M059J (cell line): Measurements from ENCODE around the gene C4orf50. TPM values are rescaled to one million over a fixed set of nuclear protein-coding genes. Genes with fewer than 3 reads are reported as not detected.

Experiments
- DNase-seq: peaks from one replicate; pipeline ENCODE4 v3.0.0-alpha.2; 2012; ENCODE audit warnings: low read depth
- total RNA-seq: library from RNA; depleted of rRNA; stranded (reverse); fragments of >200 nt; shearing (Covaris generic); gene quantifications from 2 replicates; pipeline ENCODE4 v1.2.3, GENCODE V29; 2014

The C4orf50 gene
- total RNA-seq, 1 experiment from 2014 or later, result not detected

DNA sequence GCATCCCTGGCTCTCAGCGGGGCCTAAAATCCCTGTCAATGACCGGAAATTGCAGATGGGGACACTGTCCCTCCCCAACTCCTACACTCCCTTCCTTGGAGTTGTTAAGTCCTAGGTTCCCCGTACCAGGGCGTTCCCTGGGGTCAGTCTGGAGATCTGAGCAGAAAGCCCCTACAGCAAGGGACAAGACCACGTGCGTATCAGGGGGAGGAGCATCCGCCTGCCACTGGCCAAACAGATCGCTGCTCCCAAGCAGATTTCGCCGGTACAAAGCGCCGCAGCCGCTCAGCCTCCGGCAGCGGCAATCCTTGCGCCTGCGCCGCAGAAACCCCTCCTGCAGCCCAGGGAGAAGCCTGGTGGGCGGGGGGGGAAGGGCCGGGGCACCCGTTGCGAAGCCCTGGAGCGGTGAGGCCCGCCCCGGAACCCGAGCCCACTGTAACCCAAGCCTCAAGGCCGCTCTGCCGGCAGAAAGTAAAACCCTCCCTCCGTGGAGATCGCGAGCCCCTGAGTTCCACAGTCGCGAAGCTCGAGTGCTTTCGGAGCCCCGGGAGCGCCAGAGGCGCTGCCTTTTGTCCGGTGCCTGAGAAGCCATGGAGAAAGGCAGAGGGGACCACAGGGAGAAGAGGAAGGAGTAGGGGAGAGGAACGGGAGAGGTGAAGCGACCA, 128.0 kb downstream of the C4orf50 start:
- DNase-seq, result no peak

DNA sequence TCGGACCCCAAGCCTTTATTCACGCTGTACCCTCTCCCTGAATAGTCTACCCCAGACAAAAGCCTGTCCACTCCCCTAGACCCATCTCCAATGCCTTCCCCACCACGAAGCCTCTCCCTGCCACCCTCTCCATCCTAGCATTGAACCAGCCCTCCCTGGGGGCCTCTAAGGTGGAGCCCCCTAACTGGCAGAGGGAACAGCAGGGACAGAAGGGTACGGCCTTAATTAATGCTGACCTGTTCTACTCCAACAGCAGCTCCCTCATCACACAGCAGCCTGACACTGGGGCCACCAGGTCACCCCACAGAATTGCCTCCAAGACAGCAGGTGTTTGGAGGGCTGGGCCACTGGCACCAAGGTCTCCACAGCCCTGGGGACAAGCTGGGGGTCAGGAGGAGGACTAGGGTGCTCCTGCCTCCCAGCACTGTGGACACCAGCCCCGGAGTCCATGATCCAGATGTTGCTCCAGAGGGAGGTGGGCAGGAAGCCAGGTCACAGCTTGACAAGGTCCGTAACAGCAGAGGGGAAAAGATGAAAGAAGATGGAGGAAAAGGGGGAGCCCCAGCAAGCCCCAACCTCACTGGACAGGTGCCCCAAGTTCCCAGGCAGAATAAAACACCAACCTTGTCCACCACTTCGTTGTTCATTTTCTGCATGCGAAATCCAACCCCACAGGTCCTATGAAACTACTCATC, 129.1 kb downstream of the C4orf50 start:
- DNase-seq, result no peak

DNA sequence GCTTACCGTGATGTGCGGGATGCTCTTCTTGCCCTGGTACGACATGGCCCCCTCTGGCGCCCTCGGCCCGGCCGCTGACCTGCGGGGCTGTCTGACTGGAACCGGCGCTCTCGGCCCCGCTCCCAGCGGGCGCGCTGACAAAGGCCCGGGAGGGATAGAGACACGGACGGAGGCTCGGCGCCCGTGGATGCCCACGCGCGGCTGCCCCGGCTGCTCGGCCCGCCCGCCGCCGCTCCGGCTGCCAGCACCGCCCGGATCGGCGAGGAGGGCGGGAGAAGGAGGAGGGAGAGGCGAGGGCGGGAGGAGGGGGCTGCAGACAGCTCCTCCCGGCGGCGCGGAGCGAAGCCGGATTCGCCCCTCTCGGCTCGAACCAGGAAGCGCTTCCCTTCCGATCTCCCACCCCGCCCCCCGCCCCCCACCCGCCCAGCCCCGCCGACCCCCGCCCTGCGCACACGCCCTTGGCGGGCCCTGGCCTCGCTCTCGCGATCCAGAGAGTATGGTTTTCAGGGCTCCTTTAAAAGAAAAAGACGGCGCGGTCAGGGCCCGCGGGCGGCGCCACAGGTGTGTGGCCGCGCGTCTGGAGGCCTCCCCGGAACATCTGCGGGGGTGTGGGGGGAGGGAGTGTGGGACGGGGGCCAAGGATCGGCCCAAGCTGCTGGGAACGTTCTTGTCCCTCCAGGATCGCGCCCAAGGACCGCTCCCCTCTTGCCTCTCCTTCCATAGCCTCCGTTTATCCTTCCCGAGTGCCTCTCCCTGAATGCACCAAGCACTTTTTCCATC, 129.8 kb downstream of the C4orf50 start:
- DNase-seq, result no peak

DNA sequence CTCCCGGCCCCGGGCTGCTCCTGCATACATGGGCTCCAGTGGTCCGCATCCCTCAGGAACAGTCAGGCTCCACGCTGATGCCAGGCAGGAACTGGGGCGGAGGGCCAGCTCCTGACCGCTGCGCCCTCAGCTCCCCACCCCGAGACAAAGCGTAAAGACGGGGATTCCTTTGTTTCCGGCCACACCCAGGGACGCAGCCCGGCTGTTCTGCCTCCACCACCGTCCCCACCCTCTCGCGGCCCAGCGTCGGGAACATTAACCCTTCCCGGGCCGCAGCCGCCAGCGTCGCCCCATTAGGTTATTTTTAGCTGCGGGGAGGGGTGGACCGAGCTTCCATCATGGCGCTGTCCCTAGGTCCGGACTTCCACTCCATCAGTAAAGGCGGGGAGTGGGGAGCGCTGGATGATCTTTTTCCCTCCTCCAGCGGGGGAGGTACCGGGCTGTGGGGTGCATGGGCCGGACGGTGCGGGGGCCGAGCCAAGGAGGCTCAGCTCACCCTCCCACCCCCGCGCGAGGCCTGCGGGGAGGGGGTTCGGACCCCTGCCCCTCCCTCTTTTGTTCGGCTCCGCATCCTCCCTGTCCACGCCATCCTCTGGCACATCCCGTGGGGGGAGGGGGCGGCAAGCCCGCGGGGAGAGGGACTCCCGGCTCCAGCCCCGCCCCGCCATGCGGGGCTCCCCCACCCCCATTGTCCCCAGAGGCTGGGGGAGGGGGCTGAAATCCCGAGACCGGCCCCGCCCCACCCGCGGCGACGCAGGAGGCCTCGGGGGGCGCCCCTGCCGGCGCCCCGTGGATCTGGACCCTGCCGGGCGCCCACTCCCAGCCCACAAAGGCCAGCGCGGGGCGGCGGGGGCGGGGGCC, 130.6 kb downstream of the C4orf50 start:
- no peak for DNase-seq

DNA sequence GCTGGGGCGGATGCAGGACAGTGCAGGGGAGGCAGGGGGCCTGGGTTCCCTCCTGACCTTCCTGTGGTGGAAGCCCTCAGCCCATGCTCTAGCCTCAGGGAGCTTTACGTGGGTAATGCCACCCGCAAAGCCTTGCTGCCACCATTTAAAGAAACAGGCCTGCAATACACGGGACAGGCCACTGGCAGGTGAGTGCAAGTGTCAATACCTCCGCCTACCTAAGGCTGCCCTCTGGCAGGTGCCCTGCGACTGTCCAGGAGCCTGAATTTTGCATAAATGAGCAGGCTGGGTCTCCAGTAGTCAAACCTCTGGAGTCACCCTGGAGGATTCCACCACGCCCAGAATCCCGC, 131.2 kb downstream of the C4orf50 start:
- DNase-seq, result no peak

DNA sequence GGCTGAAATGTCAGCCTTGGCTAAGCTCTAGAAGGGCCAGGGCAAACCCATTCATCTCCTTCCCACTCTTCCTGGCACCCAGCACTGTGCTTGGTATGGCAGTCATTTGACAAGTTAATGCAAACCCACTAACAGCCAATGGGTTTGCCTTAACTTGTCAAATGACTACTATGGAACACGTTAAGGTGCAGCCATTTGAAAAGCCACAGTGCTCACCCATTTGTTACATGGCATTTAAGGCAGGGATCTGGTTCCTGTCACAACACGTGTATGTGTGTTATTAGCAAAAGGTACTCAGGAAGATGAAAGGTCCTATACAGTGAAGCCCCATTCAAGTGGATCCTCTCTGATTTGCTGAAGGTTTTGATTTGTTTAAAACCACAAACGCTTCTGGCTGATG, 132.5 kb downstream of the C4orf50 start:
- DNase-seq, result no peak

DNA sequence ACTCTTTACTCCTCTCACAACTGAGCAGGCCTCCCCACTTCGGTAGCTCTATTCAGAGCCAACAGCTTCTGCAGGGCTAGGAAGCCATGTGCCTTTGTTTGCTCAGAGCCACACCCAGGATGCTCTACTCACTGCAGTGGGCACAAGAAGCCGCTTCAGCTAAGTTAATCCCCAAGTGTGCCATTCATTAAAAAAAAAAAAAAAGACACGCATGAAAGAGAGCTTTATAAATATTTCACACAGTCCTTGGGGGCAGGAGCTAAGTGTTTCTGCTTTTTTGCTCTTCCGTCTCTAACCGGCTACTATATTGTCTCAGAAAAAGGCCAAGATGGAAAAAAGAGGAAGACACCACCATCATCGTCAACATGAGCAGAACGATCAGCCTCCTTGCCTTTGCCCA, 133.4 kb downstream of the C4orf50 start:
- DNase-seq, result no peak

DNA sequence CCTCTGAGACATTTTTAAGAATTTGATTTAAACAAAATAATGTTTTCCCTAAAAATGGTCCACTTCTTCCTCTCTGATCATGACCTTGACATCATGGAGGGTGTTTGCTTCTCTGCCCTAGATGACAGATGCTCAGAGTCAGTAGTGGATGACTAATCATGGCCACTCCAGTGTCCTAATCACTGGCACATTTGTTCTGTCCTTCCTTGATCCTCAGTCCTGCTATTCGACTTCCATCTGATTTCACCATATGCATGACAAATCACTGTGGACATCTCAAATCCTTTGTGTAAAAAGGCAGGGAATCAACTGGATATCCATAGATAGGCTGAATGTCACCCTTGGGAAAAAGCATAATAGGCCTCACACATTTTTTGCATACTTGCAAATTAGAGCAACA, 134.3 kb downstream of the C4orf50 start:
- DNase-seq, result no peak

DNA sequence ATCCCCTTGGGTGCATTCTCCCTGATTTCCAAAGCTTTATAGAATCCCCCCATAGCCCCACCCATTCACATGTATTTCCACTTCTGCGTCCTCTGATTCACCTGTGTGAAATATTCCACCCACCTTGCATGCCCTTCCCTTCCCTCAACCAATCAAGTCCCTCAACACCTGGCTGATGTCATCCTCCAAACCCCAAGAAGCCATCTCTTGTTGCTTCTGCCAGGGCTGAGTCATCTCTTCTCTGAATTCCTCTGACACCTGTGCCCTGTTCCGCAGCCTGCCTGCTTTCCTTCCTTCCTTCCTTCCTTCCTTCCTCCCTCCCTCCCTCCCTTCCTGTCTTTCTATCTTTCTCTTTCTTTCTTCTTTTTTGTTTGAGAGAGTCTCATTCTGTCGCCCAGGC, 135.3 kb downstream of the C4orf50 start:
- DNase-seq, result no peak

DNA sequence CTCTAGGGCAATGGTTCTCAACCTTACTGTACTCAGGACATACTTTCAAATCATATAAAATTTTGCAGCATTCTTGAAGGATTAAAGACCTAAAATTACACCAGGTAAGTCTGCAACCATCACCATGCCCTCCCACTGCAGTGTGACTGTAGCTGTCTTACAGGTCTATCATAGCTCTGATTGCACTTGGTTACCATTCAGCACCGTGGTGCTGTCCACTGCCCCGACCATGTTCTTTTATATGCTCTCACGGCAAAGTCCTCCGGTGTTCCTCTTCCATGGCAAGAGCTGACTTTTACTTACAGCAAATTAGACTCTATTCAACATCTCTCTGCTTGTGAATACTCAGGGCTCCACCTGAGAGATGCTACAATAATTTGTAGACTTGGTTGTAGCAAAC, 136.9 kb downstream of the C4orf50 start:
- no peak for DNase-seq

DNA sequence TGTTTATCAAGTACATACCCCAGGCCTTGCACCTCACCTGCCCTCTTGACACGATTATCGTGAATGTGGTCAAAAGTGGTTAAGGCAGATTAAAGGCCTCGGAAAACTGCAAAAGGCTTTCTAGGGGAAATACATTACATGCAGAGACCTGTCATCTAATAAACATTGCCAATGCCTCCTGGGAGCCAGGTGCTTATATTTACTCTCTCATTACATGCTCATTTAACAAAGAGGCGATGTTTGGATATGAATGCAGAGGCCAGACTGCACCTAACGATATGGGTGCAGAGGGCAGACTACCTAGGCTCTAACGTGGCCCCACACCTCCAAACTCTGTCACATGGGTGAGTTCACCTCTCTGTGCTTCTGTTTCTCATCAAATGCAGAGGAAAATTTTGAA, 139.9 kb downstream of the C4orf50 start:
- DNase-seq, result no peak

DNA sequence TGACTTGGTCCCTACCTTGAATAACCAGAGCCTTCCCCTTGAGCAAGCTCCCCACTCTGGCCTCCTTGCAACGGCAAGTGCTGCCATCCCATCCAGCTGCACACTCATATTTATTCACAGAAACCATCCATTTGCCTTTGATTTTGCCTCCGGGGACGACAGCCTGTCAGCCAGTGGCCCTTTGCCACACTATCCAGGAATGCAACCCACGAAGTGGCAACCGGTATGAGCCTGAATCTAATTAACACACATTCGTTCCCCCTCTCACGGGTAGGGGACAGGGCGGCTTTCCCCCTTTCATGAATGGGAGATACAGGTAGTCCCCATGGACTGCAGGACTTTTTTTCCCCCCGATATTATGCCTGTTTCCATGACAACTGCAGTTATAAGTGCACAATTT, 140.8 kb downstream of the C4orf50 start:
- DNase-seq, result no peak

DNA sequence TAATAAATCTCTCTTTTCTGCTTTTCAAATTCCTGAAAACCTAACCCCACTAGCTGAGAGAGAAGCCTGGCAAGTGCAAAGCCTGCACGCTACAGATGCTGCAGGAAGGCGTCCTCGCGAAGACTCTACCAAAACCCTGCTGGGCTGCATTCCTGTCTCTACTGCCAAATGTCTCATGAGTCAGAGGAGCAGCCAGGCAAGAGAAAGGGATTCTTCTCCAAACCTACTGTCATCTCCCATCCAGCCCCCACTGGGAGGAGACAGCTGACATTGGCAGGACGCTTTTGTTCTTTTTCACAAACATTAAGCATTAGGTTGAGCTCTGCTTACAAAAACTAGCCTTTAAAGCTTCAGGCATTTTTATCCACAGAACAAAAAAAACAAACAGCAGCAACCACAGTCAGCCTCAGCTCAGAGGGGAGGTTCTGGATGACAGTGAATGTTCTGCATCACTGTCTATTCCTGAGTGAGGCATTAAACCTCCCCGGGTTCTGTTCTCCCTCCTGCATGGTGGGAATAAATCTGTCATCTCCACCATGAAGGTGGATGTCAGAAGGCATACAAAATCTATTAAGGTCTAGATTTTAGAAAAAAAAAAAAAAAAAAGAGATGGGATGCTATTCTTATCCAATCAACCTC, 143.3 kb downstream of the C4orf50 start:
- no peak for DNase-seq

DNA sequence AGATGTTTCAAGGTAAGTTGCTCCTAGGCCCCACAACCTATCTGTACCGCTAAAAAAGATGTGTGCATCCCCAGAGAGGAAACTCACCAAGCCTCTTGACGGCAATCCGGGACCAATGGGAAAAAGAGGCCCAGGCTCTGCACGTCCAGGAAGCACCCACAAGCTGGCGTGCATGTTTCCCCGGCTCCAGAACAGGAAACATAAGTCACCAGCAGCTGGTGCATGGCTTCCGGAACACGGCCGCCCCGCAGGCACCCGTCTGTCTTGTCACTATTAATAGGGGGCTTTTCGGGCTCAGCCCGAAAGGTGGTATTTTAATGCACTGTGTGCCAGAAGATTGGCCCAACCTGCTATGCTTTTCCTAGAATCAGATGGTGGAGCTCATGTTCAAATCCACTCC, 147.5 kb downstream of the C4orf50 start:
- DNase-seq, result no peak

DNA sequence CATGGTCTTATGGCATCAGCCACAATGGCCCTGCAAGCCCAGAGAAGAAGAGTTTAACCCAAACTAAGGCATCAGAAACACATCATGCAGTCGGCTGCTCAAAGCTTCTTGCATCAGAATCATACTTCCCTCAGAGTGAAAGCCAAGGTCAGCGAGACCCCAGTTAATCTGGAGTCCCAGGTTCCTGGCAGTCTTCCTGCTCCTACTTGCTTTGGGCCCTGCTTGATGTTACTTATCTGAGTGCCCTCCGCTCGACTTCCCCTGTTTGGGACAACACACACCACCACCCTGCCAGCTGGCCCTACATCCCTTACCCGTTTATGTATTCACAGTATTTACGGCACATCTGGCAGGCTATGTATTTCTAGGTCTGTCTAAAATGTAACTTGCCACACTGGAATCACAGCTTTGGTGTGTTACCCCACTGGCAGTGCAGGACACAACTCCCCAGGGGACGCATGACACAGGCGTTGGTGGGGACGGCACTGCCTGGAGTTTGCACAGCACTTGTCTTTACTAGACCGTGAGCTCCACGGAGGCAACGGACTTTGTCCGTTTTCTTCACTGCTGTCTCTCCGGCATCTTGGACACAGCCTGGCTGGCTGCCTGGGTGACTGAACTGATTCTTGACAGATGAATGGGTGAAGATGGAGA, 148.1 kb downstream of the C4orf50 start:
- no peak for DNase-seq

DNA sequence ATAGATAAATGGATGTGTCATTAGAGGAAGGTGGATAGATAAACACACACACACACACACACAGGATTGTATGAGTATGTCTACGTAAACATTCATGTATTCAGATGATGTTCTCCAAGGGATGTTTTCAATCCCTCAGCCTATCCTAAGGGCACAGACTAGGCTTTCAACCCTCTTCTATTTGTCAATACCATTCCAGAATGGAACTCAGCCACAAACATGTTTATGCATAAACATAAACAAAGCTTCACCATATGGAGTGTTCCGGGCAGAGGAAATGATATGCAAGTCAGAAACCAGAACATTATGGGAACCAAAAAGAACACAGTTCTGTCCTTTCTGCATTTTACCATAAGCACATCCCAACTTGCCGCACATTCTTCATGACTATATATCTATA, 150.4 kb downstream of the C4orf50 start:
- DNase-seq, result no peak

DNA sequence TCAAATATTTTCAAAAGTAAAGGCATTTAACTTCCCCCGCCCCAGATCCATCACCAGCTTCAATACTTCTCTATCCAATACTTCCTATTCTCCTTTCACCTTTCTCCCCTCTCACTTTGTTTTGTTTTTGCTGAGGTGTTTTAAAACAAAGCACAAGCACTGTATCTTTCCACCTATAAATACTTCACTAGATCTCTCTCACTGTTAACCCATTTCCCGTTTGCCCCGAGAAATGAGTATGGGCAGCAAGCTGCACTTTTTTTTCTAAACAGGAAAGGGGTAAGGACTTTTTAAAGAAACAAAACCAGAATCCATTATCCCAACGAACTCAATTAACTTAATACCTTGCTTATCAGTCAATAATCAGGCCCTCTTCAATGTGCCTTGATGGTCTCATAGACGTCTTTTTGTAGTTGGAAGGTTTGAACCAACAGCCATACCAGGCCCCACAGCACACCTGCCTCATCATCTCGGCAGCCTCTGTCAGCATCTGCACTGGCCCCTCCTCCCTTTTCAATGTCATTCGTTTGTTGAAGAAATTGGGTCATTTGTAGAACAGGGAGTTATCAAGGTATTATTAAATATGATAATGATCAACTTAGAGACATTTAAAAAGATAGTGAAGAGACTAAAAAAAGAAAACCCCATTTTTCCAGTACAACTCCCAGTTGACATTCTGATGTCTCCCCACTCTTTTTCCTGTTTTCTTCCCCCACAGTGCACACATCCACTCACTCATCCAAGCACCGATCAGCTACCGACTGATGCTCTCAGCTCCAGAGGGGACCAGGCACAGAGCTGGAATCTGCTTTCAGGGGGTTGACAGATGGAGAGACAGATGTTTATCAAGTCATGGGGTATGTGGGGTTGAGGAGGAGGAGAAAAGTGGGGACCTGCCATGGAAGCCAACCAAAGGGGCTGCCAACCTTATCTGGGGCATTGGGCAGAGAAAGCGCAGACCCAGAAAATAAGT, 151.1 kb downstream of the C4orf50 start:
- no peak for DNase-seq

DNA sequence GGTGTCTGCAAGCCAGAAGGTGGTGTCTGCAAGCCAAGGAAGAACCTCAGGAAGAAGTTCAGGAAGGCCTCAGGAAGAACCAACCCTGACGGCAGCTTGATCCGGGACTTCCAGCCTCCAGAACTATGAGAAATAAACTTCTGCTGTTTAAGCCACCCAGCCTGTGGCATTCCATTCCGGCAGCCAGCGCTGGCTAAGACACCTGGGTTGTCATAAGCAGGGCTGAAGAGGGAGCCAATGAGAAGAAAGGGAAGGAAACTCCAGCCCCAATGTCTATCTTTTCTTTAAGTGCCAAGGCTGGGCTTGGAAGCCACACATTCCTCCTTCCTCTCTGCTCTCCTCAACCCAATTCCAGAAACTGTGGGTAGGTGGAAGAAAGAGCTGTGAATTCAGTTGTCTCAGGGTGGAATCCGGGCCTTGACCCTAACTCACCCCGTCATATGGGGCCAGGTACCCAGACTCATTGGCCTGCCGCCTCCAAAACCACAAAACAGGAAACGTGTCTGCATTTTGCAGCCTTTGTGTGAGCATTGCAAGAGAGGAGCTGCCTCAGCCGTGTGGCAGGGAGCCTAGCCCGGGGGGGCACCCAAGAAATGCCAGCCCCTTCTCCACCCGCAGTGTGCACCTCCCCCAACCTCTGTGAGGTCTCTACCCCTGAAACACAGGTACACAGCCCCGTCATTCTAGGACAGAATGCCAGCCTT, 152.2 kb downstream of the C4orf50 start:
- DNase-seq, result peak; percentile 21

DNA sequence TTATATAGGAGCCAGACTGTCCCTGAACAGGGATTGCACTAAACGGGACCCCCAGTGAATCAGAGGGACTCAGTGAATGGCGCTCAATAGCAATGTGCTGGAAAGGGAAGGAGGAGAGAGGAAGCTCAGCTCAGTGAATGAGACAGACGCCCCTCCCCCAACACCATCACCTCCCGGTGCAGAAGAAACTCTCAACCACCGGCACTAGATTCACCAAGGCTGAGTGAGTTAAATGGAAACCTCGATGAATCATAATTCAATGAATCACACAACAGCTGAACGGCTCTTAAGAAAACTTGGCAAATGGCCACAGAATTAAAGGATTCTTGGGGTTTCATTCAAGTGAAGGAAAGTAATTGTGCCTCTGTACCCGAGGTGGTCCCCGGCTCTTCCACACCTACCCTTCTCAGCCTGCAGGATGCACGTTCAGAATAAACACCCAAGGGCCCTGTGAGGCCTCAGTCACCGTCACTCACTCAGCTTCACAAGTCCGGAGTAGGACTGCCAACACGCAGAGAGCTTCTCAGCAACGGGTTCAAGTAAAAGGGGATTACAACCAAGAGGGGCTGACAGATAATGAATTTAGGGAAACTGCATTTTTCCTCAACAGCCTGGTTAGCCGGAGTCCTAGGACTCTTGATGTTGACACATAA, 154.6 kb downstream of the C4orf50 start:
- DNase-seq, result peak; percentile 96
